Endometrium (tissue), 2 donors: ENCODE measurements around the gene SNX24.
"Not testable (repeated sequence)": the region's sequence is repeated elsewhere in the genome, so short reads cannot be mapped to it uniquely, and the experiment has no call there.

ENCODE experiments used
- FAIRE-seq: peaks from 2 replicates; lab custom pipeline; 2012; peaks lifted over from hg19 to GRCh38; lab: Jason Lieb, UNC
- donor health status: control.
- donor health status: control.

Gene SNX24

GRCh38 chr5:122845229-122846050, at the start of gene SNX24:
Gene SNX24, plus strand, starts transcription at chr5:122845613. Its CDS starts 21 bp downstream, at chr5:122845634.
- FAIRE-seq, result no peak

GRCh38 chr5:122805481-122805880, 39.9 kb upstream of the SNX24 start:
- no peak for FAIRE-seq

- no peak for FAIRE-seq
These were observed 35.0 kb upstream of the SNX24 start for GRCh38 chr5:122810405-122810804.

GRCh38 chr5:122815218-122815767, 30.1 kb upstream of the SNX24 start:
- no peak for FAIRE-seq

DNA sequence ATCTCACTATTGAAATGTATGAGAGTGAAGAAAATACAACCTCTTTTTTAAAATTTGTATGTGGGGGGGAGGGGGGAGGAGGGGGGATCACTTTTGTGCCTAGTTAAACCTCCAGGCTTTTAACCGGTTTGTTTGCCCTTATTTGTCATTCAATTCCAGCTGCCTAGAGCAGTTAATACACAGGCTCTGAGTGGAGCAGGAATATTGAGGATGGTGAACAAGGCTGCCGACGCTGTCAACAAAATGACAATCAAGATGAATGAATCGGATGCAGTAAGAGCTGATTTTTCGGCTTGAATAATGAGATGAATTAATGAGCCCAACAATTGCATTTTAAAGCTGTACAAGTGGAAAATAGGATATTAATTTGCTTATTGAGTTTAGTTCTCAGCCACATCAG, 28.7 kb upstream of the SNX24 start:
- FAIRE-seq, result no peak

DNA sequence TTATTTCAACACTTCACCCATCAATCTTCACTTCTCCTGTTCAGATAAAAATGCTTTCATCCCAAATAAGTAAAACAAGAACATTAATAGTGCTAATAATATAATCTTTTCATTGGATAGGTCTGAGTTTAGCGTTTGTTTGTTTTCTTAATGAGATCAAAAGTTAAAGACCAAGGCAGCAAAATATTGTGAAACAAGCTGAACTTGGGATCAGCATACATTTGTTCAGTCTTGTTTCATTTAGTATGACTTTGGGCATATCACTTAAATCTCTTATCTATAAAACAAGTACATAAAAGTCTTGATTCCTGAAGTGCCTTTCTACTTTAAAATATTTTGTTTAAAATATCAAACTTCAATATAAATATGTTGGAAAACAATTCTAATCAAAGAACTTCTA, 13.4 kb upstream of the SNX24 start:
- FAIRE-seq, result no peak

DNA sequence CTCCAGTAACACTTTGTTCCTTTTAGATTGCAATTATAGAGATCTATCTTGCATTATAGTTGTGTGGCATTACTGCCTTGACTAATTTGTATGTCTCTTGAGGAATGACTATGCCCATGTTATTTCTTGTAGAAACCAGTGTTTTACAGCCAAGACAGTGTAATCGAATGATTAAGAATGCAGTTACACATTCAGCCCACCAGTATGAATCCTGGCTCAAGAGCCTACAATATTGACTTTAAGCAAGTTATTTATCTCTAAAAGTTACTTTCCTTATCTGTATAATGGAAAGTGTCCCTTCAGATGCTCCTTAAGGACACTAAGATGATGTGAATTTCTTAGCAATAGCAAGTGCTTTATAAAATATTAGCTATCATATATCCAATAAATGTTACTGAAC, 9.7 kb upstream of the SNX24 start:
- no peak for FAIRE-seq

GRCh38 chr5:122836947-122837346, 8.5 kb upstream of the SNX24 start:
- FAIRE-seq, result no peak

GRCh38 chr5:122839731-122840130, 5.7 kb upstream of the SNX24 start:
- no peak for FAIRE-seq

GRCh38 chr5:122842016-122842580, 3.3 kb upstream of the SNX24 start:
- no peak for FAIRE-seq

DNA sequence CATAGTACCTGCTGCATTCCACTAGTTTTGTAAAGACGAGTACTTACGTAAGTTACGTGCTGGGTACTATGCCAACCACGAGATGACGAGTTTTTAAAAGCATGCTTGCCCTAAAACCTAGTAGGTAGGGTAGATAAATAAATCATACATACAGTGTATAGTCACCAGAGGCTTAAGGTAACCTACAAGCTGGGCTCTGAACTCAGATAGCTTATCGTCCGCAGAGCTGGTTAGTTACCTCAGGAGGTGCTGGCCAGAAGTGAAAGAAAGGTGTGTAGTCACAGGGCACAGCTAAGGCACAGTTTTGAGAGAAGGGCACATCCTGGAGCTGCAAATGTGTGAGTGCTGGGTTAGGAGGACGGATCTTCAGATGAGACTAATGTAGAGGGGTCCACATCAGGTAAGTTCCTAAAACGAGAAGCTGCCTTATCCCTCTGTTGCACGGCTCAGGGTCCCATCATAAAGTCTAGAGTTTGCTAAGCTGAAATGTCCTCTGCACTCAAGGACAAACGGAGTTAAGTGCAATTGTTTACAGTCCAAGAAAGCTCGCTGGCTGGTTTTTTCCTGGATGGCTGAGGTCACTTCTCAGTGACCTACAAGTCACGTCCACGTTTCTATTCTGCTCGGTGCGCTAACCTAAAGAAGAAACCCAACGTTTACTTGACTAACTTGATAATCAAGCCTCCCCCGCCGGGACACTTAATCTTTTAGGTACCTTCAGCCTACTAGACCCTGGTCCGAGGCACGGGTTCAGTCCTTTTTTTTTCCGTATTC, 1.1 kb upstream of the SNX24 start:
- FAIRE-seq, result no peak

DNA sequence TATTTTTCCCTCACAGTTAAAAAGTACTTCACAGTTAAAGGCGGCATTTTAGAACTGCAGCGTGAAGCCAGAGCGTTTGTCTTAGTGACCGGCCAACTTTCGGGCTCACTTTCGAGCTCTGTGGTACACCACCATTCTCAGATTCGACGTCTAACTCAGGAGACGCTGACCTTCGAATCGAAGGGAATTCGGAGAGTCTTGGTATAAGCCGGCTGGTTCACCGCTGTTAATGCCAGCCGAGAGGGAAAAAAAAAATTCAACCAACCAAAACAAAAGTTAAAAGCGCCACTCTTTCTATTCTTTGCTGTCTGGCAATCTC, 544 bp upstream of the SNX24 start:
- FAIRE-seq, result no peak

GRCh38 chr5:122846051-122846550, 688 bp downstream of the SNX24 start:
- FAIRE-seq, result no peak

GRCh38 chr5:122847687-122848081, 2.3 kb downstream of the SNX24 start:
- FAIRE-seq, result no peak

- no peak for FAIRE-seq
These were observed 4.4 kb downstream of the SNX24 start for GRCh38 chr5:122849771-122850170.

DNA sequence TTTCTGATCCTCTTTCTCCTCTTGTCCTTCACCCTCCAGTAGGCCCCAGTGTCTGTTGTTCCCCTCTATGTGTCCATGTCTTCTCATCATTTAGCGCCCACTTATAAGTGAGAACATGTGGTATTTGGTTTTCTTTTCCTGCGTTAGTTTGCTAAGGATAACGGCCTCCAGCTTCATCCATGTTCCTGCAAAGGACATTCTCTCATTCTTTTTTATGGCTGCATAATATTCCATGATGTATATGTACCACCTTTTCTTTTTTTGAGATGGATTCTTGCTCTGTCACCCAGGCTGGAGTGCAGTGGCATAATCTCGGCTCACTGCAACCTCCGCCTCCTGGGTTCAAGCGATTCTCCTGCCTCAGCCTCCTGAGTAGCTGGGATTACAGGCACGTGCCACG, 12.1 kb downstream of the SNX24 start:
- FAIRE-seq, result not testable (repeated sequence)

GRCh38 chr5:122858451-122858850, 13.0 kb downstream of the SNX24 start:
- no peak for FAIRE-seq

DNA sequence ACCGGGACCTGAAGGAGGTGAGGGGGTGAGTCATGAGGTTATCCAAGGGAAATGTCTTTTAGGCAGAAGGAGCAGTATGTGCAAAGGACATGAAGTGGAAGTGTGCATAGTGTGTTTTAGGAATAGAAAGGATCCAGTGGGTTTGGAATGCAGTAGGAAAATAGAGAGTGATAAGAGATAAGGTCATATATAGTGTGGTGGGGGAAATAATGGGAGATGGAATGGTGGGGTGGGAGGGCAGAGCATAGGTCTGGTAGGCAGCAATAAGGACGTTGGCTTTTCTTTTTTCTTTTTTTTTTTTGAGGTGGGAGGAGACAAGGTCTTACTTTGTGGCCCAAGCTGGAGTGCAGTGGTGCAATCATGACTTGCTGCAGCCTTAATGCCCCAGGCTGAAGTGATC, 17.8 kb downstream of the SNX24 start:
- no peak for FAIRE-seq

GRCh38 chr5:122863721-122864120, 18.3 kb downstream of the SNX24 start:
- no peak for FAIRE-seq

- no peak for FAIRE-seq
These were observed 19.0 kb downstream of the SNX24 start for GRCh38 chr5:122864400-122864799.

GRCh38 chr5:122864842-122865241, 19.4 kb downstream of the SNX24 start:
- FAIRE-seq, result no peak

DNA sequence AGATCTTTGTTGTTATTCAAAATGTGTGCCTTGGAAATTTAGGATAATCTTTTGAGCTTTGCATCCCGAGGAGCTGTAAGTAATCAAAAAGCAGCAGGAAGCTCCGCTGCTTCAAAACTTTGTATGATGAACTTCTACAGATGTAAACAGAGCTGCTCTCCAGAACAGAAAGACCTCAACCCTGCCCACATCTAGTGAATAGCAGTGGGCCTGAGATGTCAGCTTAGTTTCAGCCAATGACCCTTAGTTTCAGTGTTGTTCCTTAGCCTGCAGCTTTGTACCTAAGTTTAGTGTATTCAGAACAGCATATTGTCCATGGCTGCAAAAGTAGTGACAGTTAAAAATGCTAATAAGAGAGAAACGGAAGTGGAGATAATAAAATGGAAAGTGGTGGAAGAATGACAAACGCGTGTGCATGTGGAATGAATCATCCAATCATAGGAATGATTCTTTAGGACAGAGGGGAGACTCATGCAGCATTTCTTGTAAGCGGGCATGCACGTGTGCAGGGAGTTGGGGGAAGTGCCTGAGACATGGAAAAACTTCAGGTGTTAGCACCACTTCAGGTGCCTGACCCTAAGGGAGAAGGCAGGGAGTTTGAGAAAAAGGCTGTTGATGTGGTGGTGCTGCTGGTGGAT, 24.9 kb downstream of the SNX24 start:
- no peak for FAIRE-seq
